Astrocyte (in vitro differentiated cells and primary cell): ENCODE measurements around the gene EFCC1. TPM values are rescaled to one million over a fixed set of nuclear protein-coding genes. Genes with fewer than 3 reads are reported as not detected.

Experiments
- DNase-seq: peaks from one replicate; pipeline ENCODE4 v3.0.0-alpha.2; 2010; ENCODE audit warnings: low read depth
- FAIRE-seq: peaks from 2 replicates; lab custom pipeline; 2011; peaks lifted over from hg19 to GRCh38; lab: Jason Lieb, UNC
- H2AFZ ChIP-seq: 2 replicates; pipeline ENCODE4 v1.6.0; 2012; ENCODE audit warnings: low read depth, low read length, inconsistent platforms
- H3K27ac ChIP-seq: 2 replicates; pipeline ENCODE4 v1.5.1; 2011; ENCODE audit warnings: low read depth, low read length, inconsistent platforms
- H3K27me3 ChIP-seq: 2 replicates; pipeline ENCODE4 v1.6.0; 2011; ENCODE audit warnings: low read length, inconsistent platforms; ENCODE audit not compliant: insufficient read depth
- H3K36me3 ChIP-seq: 2 replicates; pipeline ENCODE4 v1.5.1; 2011; ENCODE audit warnings: low read length, inconsistent platforms; ENCODE audit not compliant: insufficient read depth
- H3K4me1 ChIP-seq: 2 replicates; pipeline ENCODE4 v1.5.1; 2011; ENCODE audit warnings: low read length, inconsistent platforms; ENCODE audit not compliant: insufficient read depth
- H3K4me2 ChIP-seq: 2 replicates; pipeline ENCODE4 v1.6.0; 2012; ENCODE audit warnings: low read length, inconsistent platforms
- H3K4me3 ChIP-seq: 2 replicates; pipeline ENCODE4 v1.5.1; 2011; ENCODE audit warnings: low read depth, mild to moderate bottlenecking, low read length, inconsistent platforms; ENCODE audit not compliant: insufficient read depth
- H3K79me2 ChIP-seq: 2 replicates; pipeline ENCODE4 v1.6.0; 2012; ENCODE audit warnings: mild to moderate bottlenecking, low read length, inconsistent platforms; ENCODE audit not compliant: insufficient read depth
- H3K9ac ChIP-seq: 2 replicates; pipeline ENCODE4 v1.6.0; 2012; ENCODE audit warnings: mild to moderate bottlenecking, low read length, inconsistent platforms
- H3K9me3 ChIP-seq: 2 replicates; pipeline ENCODE4 v1.5.1; 2012; ENCODE audit warnings: low read depth, mild to moderate bottlenecking, low read length, inconsistent platforms; ENCODE audit not compliant: insufficient read depth
- H4K20me1 ChIP-seq: 2 replicates; pipeline ENCODE4 v1.6.0; 2012; ENCODE audit warnings: low read length, inconsistent platforms; ENCODE audit not compliant: insufficient read depth
- H3K27ac Mint-ChIP-seq: one replicate; pipeline ENCODE4 v1.8.0; 2021; ENCODE audit warnings: mild to moderate bottlenecking, mixed read lengths; ENCODE audit not compliant: unreplicated experiment
- H3K27me3 Mint-ChIP-seq: one replicate; pipeline ENCODE4 v1.8.0; 2021; ENCODE audit warnings: low read depth, mixed read lengths; ENCODE audit not compliant: unreplicated experiment
- H3K36me3 Mint-ChIP-seq: one replicate; pipeline ENCODE4 v1.8.0; 2021; ENCODE audit warnings: low read depth, mixed read lengths; ENCODE audit not compliant: unreplicated experiment
- H3K4me1 Mint-ChIP-seq: one replicate; pipeline ENCODE4 v1.8.0; 2021; ENCODE audit warnings: low read depth, mixed read lengths; ENCODE audit not compliant: unreplicated experiment
- H3K4me3 Mint-ChIP-seq: one replicate; pipeline ENCODE4 v1.8.0; 2021; ENCODE audit warnings: mild to moderate bottlenecking, moderate library complexity, mixed read lengths; ENCODE audit not compliant: unreplicated experiment
- H3K9me3 Mint-ChIP-seq: one replicate; pipeline ENCODE4 v1.8.0; 2021; ENCODE audit warnings: mild to moderate bottlenecking, mixed read lengths; ENCODE audit not compliant: unreplicated experiment
- CTCF ChIP-seq: IDR thresholded peaks from 2 replicates; pipeline ENCODE4 v1.5.1; 2011; ENCODE audit warnings: low read depth, mild to moderate bottlenecking, inconsistent platforms, low read length, moderate library complexity; ENCODE audit not compliant: insufficient read depth
- EZH2 ChIP-seq: IDR thresholded peaks from 2 replicates; pipeline ENCODE4 v1.6.1; 2012; ENCODE audit warnings: mild to moderate bottlenecking, low read length, inconsistent platforms; ENCODE audit not compliant: insufficient read depth
- total RNA-seq: library from RNA; stranded (reverse); gene quantifications from 2 replicates; pipeline ENCODE4 v1.2.1, GENCODE V29; 2021

The EFCC1 gene
- total RNA-seq, 1 donor from 2014 or later: not detected

- H3K4me1 ChIP-seq: no peaks in the 10 kb centered on the region
- no peak within 1 kb of the TSS for H3K27ac ChIP-seq
- H3K9me3 ChIP-seq: no peaks in the 10 kb centered on the region
- no peak within 1 kb of the TSS for H2AFZ ChIP-seq
- DNase-seq: no peak
- Mint-ChIP-seq H3K27me3 (peaks cover 45% of the 10 kb centered on the region), H3K4me3 (no peak within 1 kb of the TSS), H3K9me3 (peaks cover 2% of the 10 kb centered on the region), H3K36me3 (no peaks in the 10 kb centered on the region), H3K4me1 (no peaks in the 10 kb centered on the region), H3K27ac (no peak within 1 kb of the TSS)
- FAIRE-seq: no peak
- H3K36me3 ChIP-seq: no peaks in the 10 kb centered on the region
- no peak within 1 kb of the TSS for H3K4me3 ChIP-seq
- H3K79me2 ChIP-seq: no peaks in the 10 kb centered on the region
- no peak within 1 kb of the TSS for H3K9ac ChIP-seq
- peaks cover 18% of the 10 kb centered on the region for H3K27me3 ChIP-seq
- TF ChIP-seq EZH2 (no peak), CTCF (no peak)
- H4K20me1 ChIP-seq: no peaks in the 10 kb centered on the region
- no peak within 1 kb of the TSS for H3K4me2 ChIP-seq
Observed at GRCh38 chr3:129060276-129061022, 59.3 kb downstream of the EFCC1 start, which contains the start of gene GP9. Gene GP9 (plus strand): TSS chr3:129060779. CDS start chr3:129061740, 961 bp downstream.

- Histone ChIP-seq H3K9ac (no peak overlapping the region), H3K9me3 (no peaks in the 10 kb centered on the region), H3K36me3 (no peaks in the 10 kb centered on the region), H3K27ac (no peak overlapping the region), H3K4me2 (no peak overlapping the region), H3K27me3 (peaks cover 17% of the 10 kb centered on the region), H4K20me1 (no peaks in the 10 kb centered on the region), H2AFZ (no peak overlapping the region), H3K4me1 (no peaks in the 10 kb centered on the region), H3K79me2 (no peaks in the 10 kb centered on the region), H3K4me3 (no peak overlapping the region)
- Mint-ChIP-seq H3K4me1 (no peaks in the 10 kb centered on the region), H3K4me3 (no peak overlapping the region), H3K27ac (no peak overlapping the region), H3K27me3 (peaks cover 50% of the 10 kb centered on the region), H3K9me3 (peaks cover 2% of the 10 kb centered on the region), H3K36me3 (no peaks in the 10 kb centered on the region)
- DNase-seq: no peak
- no peak for TF ChIP-seq EZH2
- TF ChIP-seq CTCF: no peak
- FAIRE-seq: no peak
Observed at GRCh38 chr3:129061023-129061887, 60.2 kb downstream of the EFCC1 start.
